Cardiac fibroblast (primary cell): Measurements from ENCODE around the gene VMP1.
"Not testable (repeated sequence)": the region's sequence is repeated elsewhere in the genome, so short reads cannot be mapped to it uniquely, and the experiment has no call there.

Experiments used
- DNase-seq, 2 donors: peaks; one replicate each; pipeline versions ENCODE4 v3.0.0 to v3.0.0-alpha.2; 2010; ENCODE audit warnings: low read depth in 2 of 2
- H3K4me3 ChIP-seq, 2 donors: replicated peaks in 1 of 2; 1 replicate in 1 of 2; 2 replicates in 1 of 2; pipeline ENCODE4 v1.5.1; 2011; ENCODE audit warnings: low read depth in 2 of 2, low read length in 2 of 2, mild to moderate bottlenecking in 2 of 2, moderate library complexity in 1 of 2
- TF ChIP-seq, protein P1 (sequence below): IDR thresholded peaks from one replicate; pipeline ENCODE4 v1.5.1; 2011; ENCODE audit warnings: low read depth, mild to moderate bottlenecking, low read length, inconsistent platforms

The VMP1 gene

DNA sequence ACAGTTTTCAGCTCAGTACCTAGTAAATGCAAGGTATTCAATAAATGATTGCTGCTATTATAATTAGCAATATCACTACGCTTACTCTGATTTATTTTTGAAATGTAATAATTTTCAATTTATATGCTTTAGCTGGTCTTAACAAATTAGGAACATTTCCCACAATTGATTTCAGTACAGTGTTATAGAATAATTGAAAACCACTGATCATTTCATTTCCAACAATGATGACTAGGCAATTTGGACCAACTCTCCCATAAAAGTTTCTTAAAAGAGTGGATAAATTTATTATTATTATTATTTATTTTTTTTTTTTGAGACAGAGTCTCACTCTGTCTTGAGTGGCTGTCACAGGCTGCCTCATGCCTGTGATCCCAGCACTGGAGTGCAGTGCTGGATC, 41.1 kb downstream of the VMP1 start:
- H3K4me3 ChIP-seq, result no peak overlapping the region
- no peak for DNase-seq
- TF ChIP-seq, protein P1, sequence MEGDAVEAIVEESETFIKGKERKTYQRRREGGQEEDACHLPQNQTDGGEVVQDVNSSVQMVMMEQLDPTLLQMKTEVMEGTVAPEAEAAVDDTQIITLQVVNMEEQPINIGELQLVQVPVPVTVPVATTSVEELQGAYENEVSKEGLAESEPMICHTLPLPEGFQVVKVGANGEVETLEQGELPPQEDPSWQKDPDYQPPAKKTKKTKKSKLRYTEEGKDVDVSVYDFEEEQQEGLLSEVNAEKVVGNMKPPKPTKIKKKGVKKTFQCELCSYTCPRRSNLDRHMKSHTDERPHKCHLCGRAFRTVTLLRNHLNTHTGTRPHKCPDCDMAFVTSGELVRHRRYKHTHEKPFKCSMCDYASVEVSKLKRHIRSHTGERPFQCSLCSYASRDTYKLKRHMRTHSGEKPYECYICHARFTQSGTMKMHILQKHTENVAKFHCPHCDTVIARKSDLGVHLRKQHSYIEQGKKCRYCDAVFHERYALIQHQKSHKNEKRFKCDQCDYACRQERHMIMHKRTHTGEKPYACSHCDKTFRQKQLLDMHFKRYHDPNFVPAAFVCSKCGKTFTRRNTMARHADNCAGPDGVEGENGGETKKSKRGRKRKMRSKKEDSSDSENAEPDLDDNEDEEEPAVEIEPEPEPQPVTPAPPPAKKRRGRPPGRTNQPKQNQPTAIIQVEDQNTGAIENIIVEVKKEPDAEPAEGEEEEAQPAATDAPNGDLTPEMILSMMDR, result no peak

DNA sequence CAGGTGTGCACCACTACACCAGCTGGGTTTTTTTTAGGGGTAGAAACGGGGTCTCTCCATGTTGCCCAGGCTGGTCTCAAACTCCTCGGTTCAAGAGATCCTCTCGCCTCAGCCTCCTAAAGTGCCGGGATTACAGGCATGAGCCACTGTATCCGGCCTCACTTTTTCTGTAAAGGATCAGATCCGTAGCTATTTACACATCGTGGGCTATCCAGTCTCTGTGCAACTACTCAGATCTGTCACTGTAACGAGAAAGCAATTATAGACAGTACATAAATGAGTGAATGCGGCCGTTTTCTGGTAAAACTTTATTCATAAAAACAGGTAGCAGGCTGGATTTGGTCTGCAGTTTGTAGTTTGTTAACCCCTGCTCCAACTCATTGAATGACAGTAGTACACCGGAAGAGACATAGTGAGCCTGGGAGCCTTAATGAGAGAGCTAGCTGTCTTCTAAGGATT, 44.5 kb downstream of the VMP1 start:
- H3K4me3 ChIP-seq, result no peak overlapping the region
- TF ChIP-seq, protein P1, result no peak
- DNase-seq, result no peak

- DNase-seq, result peak in 1 of 2 donors; percentile 34
- TF ChIP-seq, protein P1, result no peak
- H3K4me3 ChIP-seq, result no peak overlapping the region
Observed at GRCh38 chr17:59752446-59752845, 45.0 kb downstream of the VMP1 start.

DNA sequence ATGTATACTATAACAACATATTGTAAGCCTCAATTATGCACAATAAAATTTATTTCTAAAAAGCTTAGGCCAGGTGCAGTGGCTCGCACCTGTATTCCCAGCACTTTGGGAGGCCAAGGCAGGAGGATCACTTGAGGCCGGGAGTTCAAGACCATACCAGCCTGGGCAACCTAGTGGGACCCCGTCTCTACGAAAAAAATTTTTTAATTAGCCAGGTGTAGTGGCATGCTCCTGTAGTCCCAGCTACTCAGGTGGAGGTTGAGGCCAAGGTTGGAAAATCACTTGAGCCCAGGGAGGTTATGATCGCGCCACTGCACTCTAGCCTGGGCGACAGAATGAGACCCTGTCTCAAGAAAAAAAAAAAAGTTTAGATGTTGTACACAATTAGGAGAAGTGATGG, 45.5 kb downstream of the VMP1 start:
- no peak for DNase-seq
- no peak overlapping the region for H3K4me3 ChIP-seq
- TF ChIP-seq, protein P1, result no peak

DNA sequence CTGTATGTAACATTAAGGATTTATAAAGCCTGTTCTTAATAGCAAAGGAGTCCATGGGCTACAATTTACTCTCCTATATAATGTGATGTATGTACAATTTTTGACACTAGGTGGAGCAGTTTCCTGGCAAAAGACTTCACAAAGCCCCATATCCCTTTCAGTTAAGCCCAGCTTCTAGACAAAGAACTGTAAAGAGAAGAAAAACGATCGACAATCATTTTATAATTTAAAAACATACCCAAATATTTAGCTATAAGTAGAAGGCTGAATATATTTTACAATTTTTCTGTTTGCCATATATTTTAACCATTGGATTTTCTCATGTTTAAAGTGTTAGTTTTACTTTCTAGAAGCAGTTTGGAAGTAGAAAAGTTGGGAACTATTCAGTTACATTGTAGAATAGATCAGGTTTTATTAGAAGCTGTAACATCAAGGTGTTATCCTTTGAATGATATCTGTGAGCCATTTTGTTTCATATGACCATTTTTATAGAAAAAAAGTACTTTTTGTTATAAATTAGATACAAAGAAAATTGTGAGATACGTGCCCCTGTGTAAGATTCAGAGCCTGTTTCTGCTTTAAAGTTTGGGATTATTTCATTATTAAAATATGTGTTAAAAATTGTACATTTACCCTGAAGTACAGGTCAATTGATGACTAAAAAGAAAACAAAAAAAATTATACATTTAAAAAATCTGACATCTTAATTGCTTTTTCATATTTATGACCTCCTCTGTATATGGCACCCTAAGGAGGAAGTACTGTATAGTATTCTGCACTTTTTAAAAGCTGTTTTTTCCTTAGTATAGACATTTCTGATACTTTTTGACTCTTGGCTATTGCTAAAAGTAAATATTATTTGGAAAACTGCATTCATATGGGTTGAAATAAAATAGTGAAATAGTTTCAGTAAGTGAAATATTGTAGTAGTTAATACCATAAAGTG, 46.3 kb downstream of the VMP1 start:
- no peak overlapping the region for H3K4me3 ChIP-seq
- peak; percentile 93 to 96 for DNase-seq
- TF ChIP-seq, protein P1, result peak; percentile 49

DNA sequence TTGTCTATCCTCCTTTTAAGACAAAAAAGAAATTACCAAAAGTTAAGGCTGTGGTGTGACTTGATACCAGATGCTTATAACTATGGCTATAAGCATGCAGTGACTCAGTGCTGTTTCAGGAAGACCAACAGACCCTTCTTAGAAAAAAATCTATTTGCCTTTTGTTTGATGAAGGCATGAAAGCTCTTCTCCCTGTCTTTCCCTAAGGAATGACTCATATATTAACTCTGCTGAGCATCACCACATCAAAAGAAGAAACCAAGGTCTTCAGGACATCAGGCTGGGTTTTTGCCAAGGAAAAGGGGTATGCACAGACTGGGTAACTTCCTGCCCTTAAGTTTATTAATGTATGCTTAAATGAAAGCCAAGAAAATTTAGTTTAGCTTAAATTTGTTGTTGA, 47.1 kb downstream of the VMP1 start:
- no peak overlapping the region for H3K4me3 ChIP-seq
- peak; percentile 92 to 97 for DNase-seq
- TF ChIP-seq, protein P1, result no peak

DNA sequence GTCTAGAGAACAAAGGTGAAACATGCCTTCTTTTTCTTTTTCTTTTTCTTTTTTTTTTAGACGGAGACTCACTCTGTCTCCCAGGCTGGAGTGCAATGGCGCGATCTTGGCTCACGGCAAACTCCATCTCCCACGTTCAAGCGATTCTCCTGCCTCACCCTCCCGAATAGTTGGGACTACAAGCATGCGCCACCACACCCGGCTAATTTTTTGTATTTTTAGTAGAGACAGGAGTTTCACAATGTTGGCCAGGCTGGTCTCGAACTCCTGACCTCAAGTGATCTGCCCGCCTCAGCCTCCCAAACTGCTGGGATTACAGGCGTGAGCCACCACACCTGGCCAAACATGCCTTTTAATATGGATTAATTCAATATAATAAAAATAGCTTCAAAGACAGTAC, 47.6 kb downstream of the VMP1 start:
- H3K4me3 ChIP-seq, DNase-seq: not testable (repeated sequence)
